HG02943 (cell line): ENCODE results near the gene KRT81.

Experiments used
- ATAC-seq: cut with Tn5 transposase; IDR thresholded peaks from one replicate; pipeline ENCODE4 v1.9.1; 2021; ENCODE audit warnings: mild to moderate bottlenecking, low read depth, moderate library complexity; ENCODE audit not compliant: unreplicated experiment

Gene KRT81

DNA sequence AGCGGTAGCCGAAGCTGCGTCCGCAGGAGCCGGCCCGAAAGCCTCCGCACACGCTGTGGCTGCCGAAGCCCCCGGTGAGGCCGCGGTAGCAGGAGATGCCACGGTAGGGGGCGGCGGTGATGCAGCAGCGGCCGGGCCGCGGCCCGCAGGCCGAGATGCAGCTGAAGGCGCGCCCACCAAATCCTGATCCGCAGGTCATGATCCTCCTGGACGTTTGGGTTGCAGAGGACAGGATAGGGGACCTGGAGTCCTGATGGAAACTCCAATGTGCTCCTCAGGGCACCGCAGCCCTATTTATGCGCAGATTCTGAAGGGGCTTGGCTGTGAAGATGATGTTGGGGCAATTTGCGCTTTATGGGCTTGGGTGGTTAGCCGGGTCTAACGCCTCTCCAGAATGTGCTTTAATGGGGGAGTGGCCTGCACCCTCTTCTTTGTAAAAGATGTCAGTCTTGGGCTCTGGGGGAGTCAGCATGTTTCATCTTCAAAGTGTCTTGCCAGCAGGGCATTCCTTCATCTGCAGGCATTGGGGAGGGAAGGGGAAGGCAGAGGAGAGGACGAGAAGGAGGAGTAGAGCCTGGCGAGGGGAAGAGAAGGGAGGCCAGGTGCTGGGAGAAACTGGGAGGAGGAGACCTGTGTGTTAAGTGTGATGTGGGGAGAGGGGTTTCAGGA is at the start of gene KRT81:
TSS of gene KRT81 (minus strand) at position 268 of the 669 bp plus-strand sequence. CDS start at position 199, 69 bp downstream.
- no peak for ATAC-seq

DNA sequence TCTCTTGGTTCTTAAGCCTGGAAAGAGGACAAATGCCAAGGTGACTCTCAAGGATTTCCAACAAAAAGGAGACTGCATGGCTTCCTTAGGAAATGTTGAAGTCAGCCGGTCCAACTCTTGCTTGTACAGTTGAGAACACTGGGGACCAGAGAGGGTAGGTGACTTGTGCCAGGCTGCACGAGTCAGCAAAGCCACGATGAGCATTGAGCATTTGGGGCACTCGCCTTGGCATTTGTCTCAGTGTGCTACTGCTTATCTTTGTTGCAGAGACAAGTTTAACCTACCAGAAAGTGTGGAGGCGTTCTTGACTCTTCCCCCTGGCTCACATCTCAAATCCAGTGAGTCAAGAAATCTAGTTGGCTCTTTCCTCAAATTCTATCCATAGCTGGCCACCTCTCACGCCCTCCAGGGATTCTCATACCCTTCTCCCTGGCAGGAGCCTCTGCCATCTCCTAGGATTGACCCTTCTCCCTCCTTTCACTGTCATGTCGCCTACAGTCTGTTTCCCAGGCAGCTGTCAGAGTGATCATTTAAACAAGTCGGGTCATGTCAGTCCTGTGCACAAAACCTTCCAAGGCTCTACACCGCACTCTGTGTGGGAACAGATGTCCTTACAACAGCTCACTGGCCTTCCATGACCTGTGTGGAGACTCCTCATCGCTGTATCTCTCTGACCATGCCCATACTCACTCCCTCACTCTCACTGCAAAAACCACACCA is 47.1 kb upstream of the KRT81 start:
- no peak for ATAC-seq

DNA sequence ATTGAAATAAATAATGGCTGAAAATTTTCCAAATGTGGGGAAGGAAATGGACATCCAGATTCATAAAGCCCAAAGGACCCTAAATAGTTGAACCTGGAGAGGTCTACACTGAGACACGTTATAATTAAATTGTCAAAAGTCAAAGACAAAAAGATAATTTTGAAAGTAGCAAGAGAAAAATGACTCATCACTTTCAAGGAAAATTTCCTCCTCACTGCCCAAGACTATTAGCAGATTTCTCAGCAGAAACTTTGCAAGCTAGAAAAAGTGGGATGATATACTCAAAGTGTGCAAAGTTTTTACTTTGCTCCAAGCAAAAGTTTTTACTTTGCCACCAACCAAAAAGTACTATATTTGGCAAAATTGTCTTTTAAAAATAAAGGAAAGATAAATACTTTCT is 45.7 kb upstream of the KRT81 start:
- ATAC-seq = no peak

DNA sequence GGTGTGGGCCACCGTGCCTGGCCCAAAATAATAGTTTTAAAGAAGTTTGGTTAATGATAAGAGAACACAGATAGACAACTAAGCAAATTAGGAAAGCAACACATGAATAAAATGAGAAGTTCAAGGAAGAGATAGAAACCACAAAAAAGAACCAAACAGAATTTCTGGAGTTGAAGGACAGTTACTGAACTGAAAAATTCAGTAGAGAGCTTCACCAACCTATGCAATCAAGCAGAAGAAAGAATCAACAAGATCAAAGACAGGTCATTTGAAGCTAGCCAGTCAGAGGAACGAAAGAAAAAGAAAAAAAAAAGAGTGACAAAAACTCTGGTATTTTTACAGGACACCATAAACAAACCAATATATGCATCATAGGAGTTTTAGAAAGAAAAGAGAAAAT is 45.3 kb upstream of the KRT81 start:
- ATAC-seq = no peak

DNA sequence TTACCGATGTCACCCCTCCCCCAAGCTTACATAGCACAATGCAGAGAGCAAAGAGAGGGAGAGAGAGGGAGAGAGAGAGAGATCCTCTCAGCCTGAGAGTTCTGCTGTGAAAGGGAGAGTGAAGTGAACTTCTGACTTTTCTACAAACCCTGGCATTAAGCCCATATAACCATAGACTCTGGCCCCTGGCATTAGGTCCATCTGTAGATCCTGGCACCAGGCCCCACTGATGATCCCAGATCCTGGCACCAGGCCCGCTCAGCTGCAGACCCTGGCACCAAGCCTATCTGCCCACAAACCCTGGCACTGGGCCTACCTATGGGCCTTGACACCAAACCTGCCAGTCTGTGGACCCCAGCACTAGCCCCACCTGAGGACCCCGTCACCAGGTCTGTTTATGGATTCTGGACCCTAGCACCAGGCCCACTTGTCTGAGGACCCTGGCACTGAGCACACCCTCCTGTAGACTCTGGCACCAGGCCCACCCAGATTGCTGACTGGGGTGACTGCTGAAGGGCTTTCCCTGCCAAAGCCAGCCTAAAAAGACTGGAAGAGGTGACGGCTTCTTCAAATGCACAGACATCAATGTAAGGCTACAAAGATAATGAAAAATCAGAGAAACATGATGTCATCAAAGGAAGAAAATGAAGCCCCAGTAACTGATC is 44.4 kb upstream of the KRT81 start:
- no peak for ATAC-seq

DNA sequence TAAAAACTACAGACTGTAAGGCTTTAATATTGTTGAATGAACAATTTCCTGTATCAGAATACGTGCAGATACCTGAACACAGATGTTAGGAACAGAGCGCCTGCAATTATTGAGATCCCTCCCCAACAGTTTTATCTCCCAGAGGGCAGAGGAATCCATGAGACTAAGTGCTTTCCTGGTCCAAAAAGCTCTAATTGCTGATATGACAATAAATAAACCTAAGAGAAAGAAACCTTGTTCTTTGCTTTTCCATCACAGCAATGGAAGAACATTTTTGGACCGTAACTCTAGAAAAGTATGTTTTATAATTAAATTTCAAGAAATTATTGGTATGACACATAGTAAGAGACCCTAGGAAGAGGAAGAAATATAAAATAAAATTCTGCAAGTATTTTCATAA is 42.9 kb upstream of the KRT81 start:
- ATAC-seq = no peak

DNA sequence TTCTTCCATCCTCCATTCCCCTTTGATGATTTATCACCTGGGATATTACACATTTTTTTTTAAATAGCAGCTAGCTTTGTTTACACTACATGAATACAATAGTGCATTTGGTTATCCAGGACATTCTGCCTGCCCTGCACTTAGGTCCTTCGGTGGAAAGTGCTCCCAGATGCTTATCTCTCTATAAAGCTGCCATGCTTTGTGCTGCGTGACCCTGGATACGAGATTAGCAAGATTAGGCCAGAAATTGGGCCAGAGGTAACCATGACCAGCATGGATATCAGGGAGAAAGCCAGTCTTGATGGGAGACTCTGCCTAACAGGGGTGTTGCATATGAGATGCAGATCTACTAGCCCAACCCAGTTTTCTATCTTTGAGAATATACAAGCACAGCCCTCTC is 42.0 kb upstream of the KRT81 start:
- ATAC-seq = no peak

DNA sequence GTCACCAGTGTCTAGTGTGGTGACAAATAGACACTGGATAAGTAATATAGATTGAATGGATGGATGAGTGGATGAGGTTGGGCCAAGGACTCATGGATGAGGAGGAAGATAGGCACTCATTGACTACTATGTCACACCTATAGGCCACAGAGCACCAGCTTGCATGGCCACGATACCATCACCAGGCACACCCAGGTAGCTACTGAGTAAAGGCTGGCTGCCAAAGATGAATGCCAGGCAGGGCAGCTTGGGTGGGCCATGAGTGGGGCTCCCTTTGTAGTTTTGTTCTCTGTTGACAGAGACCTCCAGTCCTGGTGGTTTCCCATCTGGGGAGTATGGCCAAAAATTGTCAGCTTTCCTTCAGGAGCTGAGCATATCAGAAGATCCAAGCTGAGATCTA is 41.0 kb upstream of the KRT81 start:
- no peak for ATAC-seq

DNA sequence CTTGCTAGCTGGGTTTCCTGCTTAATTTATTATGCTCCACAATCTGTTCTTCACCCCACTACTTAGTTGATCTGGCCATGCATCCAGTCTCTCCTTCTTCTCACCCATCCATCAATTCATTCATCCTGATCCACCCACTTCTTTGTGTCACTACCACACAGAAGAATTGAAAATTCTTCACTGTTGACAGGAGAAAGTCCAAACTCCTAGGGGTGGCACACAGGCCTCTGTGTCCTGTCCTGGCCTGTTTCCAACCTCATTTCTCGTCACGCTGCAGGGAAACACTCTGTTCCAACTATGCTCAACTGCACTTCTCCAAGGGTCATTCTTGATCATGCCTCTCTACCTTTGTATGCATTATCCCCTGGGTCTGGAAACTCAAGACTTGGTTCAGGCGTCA is 40.5 kb upstream of the KRT81 start:
- no peak for ATAC-seq

DNA sequence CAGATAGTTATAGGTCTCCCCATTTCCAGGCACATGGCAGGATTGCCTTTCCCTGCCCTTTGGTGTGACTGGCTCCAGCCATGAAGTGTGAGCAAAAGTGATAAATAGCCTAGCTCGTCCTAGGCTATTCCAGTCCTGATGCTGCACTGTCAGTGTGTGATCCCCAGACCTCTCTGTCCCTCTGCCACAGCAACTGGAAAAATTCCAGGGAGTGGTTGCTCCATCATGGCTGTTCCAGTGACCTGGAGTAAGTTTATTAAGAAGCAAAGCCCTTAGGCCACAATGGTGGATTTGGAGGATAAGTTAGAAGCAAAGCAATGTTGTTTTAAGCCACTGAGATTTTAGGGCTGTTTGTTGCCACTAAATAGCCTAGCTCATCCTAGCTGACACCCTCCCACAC is 39.7 kb upstream of the KRT81 start:
- no peak for ATAC-seq

DNA sequence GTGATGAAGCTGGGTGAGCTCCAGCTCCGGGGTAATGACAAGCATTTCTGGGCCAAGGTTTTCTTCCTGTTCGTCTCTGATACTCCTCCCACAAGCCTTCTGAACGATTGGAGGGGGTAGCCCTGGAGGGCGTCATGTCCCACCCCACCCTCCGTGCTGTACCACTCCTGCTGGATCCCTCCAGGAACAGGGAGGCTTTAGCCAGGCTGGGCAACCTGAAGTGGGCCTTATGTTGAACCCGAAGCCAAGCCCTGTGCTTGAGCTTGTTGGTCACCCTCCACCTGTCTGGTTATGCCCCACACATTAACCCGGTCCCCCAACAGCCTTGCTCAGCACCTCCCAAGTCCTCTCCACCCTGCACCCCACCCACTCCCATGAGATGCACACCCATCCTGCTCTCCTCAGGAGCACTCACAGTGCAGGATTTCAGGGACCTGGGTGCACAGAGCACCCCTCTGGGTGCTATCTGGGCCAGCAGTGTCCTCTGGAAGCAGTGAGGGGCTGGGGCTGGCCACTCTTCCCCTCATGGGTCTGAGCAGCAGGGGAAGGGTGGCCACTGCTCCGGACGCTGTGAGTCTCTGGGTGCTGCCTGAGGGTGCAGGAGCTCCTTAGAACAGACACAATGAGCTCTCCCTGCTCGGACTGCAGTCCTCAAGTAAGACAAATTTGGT is 36.6 kb upstream of the KRT81 start:
- no peak for ATAC-seq

DNA sequence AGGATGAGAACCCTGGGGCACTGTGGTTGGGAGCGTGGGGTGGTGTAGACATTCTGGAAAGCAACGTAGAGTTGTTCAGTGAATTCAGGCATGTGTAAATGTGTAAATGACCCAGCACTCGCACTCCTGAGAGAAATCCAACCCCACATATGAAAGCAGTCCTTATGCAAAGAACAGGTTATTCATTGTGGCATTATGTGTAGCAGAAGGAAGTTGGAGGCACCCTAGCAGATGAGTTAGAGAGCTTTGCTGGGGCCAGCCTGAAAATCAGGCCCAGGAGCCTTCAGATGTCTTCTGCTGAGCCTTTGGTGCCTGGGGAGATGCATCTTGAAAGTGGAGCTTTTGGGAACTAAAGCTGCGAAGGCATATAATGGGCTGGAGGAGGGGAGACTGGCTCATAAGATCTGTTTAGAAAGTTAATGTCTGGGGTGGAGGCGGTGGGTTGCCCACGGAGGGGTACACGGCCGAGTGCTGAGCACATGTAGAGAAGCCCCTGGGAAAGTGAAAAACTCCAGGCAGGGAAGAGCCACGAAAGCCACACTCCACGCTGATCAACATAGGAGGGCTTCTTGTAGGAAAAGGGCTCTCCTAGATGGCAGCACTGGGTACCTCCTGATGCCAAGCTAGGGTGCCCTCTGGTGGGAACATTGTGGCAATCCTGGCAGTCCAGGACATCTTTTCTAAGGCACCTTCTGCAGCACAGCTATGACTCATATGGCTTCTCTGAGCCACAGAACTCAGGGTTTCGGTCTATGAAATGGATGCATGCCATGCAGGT is 35.9 kb upstream of the KRT81 start:
- peak; percentile 72 for ATAC-seq

DNA sequence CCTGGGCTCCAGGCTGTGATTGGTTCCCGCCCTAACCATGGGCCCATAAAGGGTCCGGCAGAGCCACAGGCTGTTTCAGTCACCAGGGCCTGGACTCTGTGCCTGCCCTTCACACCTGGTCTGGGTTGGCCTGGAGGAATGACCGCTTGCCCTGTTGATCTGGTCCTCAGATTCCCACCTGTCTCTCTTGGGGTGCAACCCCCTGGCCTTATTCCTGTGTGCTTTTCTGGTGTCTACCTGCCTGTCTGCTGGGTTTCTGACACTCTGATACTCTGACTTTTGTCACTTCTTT is 32.8 kb upstream of the KRT81 start:
- ATAC-seq = no peak

DNA sequence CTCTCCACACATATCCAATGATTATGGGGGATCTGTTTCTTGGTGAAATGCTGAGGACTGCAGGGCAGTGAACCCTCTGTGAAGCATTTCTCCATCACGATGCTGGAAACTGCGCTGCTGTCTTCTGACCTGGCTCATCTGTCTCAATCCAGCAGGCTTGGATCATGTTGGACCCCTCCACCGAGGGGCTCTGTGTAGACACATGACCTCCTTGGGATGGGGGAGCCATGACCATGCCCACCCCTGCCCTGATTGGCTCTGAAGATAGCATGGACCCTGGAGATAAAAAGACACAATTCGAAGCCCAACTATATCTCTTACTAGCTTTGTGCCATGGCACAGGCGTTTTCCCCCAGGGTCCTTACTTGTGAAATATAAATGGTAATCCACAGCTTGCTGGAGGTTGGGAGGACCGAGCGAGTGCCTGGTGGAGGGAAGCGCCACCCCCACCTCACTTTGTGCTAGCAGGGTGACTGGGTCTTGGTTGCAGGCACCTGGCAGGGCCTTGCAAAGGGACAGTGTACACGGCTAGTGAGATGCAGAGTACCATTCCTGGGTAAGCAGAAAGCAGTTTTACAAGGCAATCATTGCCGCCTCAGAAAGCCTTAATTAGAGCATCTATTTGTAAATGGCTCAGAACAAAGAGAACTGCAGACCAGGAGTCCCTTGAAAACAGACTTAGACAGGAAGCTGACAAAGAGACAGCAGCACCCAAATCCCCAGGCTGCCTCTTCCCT is 32.2 kb upstream of the KRT81 start:
- ATAC-seq = no peak

DNA sequence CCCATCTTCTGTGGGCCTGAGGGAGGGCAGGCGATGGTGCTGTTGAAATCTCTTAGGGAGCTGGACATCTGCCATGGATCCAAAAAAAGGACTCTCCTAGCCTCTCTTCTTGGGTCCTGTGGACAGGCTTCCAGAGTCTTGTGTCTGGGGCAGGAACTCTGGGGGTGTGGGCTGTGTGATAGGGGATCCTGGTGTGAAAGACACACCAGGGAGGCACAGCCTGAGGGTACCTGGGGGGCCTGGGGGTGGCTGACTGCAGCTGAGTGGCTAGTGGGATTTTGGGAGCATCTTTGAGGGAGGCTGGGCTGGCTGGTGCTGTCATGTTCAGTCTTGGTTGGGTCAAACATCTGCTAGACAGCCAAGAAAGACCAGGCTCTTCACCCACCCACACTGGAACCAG is 31.7 kb upstream of the KRT81 start:
- ATAC-seq = no peak

DNA sequence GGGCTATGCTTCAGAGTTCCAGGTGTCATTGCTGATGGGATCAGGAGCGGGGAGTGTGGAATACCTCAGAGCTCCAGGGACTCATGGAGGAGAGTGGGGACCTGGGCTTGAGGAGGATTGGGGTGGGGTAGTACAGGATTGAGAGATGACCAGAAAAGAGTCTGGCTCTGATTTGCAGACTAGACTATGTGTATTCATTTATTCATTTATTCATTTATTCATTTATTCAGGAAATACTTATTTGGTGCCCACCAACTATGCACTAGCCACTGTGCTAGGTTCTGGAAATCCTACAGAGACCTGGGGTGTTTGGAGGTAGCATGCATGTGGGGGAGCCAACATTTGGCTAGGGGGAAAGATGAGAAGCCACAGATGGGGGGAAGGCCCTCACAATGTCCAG is 30.7 kb upstream of the KRT81 start:
- ATAC-seq = no peak

DNA sequence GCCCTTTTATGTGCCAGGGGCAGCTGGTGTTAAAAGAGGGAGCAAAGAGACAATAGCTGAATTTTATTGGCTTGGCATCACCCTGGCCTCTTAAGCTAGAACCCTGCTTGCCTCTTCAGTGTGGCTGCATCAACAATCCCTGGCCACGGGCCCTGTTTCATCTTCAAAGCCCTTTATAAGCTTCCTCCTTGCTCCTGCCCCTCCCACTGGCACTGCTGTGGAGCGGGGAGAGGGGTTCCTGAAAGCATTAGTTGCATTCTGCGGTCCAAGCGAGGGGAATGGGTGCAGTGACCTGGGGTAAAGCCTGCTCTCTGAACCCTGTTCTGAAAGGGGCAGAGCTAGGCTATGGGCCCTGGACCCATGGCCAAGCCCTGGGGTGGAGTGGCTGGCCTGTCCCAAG is 30.1 kb upstream of the KRT81 start:
- no peak for ATAC-seq

DNA sequence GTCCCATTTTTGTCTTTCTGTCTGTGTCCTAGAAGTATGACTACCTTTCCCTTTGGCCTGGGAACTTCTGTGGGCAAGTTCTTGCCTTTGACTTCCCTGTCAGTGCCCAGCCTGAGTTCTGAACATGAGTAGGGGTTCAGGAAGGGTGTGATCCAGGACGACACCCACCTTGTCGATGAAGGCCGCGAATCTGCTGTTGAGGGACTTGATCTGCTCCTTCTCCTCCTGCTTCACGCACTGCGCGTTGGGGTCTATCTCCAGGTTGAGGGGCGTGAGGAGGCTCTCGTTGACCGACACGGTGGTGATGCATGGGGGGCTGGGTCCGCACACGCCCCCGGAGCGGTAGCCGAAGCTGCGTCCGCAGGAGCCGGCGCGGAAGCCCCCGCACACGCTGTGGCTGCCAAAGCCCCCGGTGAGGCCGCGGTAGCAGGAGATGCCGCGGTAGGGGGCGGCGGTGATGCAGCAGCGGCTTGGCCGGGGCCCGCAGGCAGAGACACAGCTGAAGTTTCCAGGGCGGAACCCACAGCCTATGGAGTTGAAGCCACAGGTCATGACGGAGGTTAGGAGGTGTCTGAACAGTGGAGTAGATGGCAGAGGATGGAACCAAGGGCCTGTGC is 29.6 kb upstream of the KRT81 start, which contains the start of gene KRT83:
TSS of gene KRT83 (minus strand) at position 615 of the 617 bp plus-strand sequence. CDS start at position 552, 63 bp downstream.
- no peak for ATAC-seq

DNA sequence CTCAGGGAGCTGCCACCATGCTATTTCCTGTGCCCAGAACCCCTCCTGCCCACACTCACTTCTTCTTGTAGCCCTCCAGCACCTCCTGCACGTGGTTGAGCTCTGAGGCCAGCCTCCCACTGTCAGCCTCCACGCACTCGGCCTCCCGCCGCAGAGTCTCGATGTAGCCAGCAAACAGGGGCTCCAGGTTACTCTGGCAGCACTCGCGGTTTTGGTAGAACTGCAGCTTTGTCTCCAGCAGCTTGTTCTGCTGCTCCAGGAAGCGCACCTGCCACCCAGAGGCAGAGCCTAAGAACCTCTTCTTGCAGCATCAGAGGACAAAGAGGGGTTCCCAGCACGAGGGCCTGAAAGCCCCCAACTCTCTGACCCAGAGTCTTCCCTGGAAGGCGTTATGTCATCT is 27.8 kb upstream of the KRT81 start:
- ATAC-seq = no peak
